Caco-2 (cell line): ENCODE results near the gene GPC5. TPM values are rescaled to one million over a fixed set of nuclear protein-coding genes. Genes with fewer than 3 reads are reported as not detected.
A peak's percentile ranks its signal among the peaks of the same experiment; 100 is the strongest.

Source experiments
- BruUV-seq: library from RNA; stranded (reverse); fragments of 400-500 nt; replicated peaks from 2 replicates; lab custom pipeline; 2021; lab: Mats Ljungman, UMichigan
- CTCF ChIA-PET: fragments of 300-600 bp; sonication (Branson Sonifier 250); formaldehyde crosslinking; loops from one replicate; lab custom pipeline; 2022; ENCODE audit warnings: antibody characterized with exemption; lab: Charles Lee
- POLR2A ChIA-PET: fragments of 300-600 bp; sonication (Branson Sonifier 250); formaldehyde crosslinking; loops from one replicate; lab custom pipeline; 2022; ENCODE audit warnings: antibody characterized with exemption; lab: Charles Lee
- DNase-seq, 2 experiments: peaks; one replicate each; pipeline versions ENCODE4 v3.0.0 to v3.0.0-alpha.2; 2020 to 2022
- H3K27me3 ChIP-seq: replicated peaks from 2 replicates; pipeline ENCODE4 v1.6.0; 2011; ENCODE audit warnings: low read length; ENCODE audit not compliant: control insufficient read depth, insufficient read depth
- H3K36me3 ChIP-seq: 2 replicates; pipeline ENCODE4 v1.5.1; 2011; ENCODE audit warnings: low read length; ENCODE audit not compliant: control insufficient read depth, insufficient read depth
- H3K4me1 ChIP-seq: fragments of 250-450 bp; sonication (Bioruptor Pico); 2 replicates; pipeline ENCODE4 v1.5.1; 2020; ENCODE audit warnings: mild to moderate bottlenecking
- H3K4me3 ChIP-seq: 2 replicates; pipeline ENCODE4 v1.5.1; 2011; ENCODE audit warnings: low read depth, mild to moderate bottlenecking, control low read depth, low read length
- H3K9me3 ChIP-seq: fragments of 250-450 bp; sonication (Bioruptor Pico); 2 replicates; pipeline ENCODE4 v1.5.1; 2020; ENCODE audit warnings: mild to moderate bottlenecking, moderate library complexity
- H3K27ac Mint-ChIP-seq: one replicate; pipeline ENCODE4 v1.8.0; 2022; ENCODE audit warnings: mixed read lengths; ENCODE audit not compliant: unreplicated experiment
- H3K27me3 Mint-ChIP-seq: one replicate; pipeline ENCODE4 v1.8.0; 2022; ENCODE audit warnings: mixed read lengths; ENCODE audit not compliant: insufficient read depth, unreplicated experiment
- H3K36me3 Mint-ChIP-seq: one replicate; pipeline ENCODE4 v1.8.0; 2022; ENCODE audit warnings: mild to moderate bottlenecking, mixed read lengths; ENCODE audit not compliant: insufficient read depth, unreplicated experiment
- H3K4me1 Mint-ChIP-seq: one replicate; pipeline ENCODE4 v1.8.0; 2022; ENCODE audit warnings: low read depth, mixed read lengths; ENCODE audit not compliant: unreplicated experiment
- H3K4me3 Mint-ChIP-seq: one replicate; pipeline ENCODE4 v1.8.0; 2022; ENCODE audit warnings: mild to moderate bottlenecking, moderate library complexity, mixed read lengths; ENCODE audit not compliant: unreplicated experiment
- H3K9me3 Mint-ChIP-seq: one replicate; pipeline ENCODE4 v1.8.0; 2022; ENCODE audit warnings: mixed read lengths; ENCODE audit not compliant: unreplicated experiment
- CTCF ChIP-seq, 2 experiments: fragments of 200-600 bp in 1 of 2; IDR thresholded peaks; 1 replicate in 1 of 2; 2 replicates in 1 of 2; pipeline versions ENCODE4 v1.5.1 to v1.8.0; 2011 to 2022; ENCODE audit warnings: antibody characterized with exemption in 1 of 2, control low read depth in 1 of 2, inconsistent platforms in 1 of 2, low read depth in 1 of 2, low read length in 1 of 2, mild to moderate bottlenecking in 1 of 2, moderate library complexity in 1 of 2; ENCODE audit not compliant: insufficient read depth in 1 of 2, severe bottlenecking in 1 of 2, unreplicated experiment in 1 of 2
- intact Hi-C: fragments of 100-400 bp; cut with micrococcal nuclease; formaldehyde crosslinking; loops from one replicate; pipeline ENCODE4 v1.10.0; 2022; ENCODE audit not compliant: unreplicated experiment
- total RNA-seq: library from RNA; stranded (reverse); gene quantifications from 2 replicates; pipeline ENCODE4 v1.2.3, GENCODE V29; 2022

Gene GPC5
- total RNA-seq, 1 experiment from 2014 or later = 4.1 TPM

DNA sequence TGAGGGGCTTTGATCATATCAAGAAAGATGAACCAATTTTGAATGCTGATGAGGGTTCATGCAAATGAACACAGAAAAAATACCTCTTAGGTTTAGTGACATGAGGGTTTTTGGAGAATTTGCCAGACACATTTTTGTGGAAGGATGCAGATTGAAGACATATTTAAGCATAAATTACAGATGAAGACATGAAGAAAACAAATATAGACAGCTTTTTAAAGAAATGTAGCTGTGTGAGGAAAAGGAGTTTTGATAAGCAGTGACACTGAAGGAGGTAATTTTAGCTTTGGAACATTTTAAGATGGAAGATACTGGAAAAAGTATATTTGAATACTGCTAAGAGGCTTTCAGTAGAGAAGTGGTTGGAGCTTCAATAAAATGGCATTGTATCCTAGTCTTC, 1017.4 kb downstream of the GPC5 start:
- TF ChIP-seq CTCF (IDR thresholded peaks at IDR 0.05; ENCODE audit: insufficient read depth in 1 of 2, low read depth in 1 of 2, low read length in 1 of 2, severe bottlenecking in 1 of 2, unreplicated experiment in 1 of 2) = no peak

DNA sequence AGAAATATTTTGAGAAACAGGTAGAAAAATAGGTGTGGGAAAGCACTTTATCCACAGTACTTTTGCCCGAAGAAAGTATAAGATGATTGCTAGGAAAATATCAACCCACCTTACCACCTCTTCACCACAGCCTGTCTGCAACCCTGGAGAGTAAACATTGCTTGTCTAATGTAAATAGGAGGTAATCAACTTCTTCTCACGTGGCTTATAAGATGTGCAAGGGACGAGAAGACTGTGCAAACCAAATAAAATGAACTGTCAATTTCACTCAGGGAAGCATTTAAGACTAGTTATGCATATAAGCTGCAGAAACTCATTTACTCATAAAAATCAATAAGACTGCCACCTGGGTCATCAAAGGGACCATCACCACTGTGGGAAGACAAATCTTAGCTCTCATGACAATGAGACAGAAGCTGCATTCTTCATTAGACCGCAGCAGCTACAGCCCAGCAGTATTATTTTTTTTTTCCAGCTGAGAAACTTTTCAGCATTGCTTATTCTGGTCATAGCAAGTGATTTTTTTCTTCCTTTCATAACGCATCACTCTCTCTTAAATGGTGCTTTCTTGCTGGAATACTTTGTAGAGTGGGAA, 1020.5 kb downstream of the GPC5 start:
- DNase-seq = no peak
- peaks cover 12% of the 10 kb centered on the region for H3K4me1 ChIP-seq
- no peaks in the 10 kb centered on the region for H3K27me3 Mint-ChIP-seq
- H3K4me3 ChIP-seq = no peak overlapping the region
- peaks cover 22% of the 10 kb centered on the region for H3K9me3 Mint-ChIP-seq
- POLR2A ChIA-PET = no interaction called here
- H3K27ac Mint-ChIP-seq = no peak overlapping the region
- no TSS peak for BruUV-seq
- no peaks in the 10 kb centered on the region for H3K36me3 Mint-ChIP-seq
- H3K4me3 Mint-ChIP-seq = no peak overlapping the region
- H3K9me3 ChIP-seq = no peaks in the 10 kb centered on the region
- no peaks in the 10 kb centered on the region for H3K27me3 ChIP-seq
- H3K4me1 Mint-ChIP-seq = peaks cover 20% of the 10 kb centered on the region
- TF ChIP-seq CTCF (IDR thresholded peaks at IDR 0.05; ENCODE audit: insufficient read depth in 1 of 2, low read depth in 1 of 2, low read length in 1 of 2, severe bottlenecking in 1 of 2, unreplicated experiment in 1 of 2) = no peak
- CTCF ChIA-PET = no interaction called here
- intact Hi-C loops = no loop called here
- no peaks in the 10 kb centered on the region for H3K36me3 ChIP-seq

More for the DNA sequence above, 1017.4 kb downstream of the GPC5 start:
- DNase-seq = no peak
- intact Hi-C loops = no loop called here
- Histone ChIP-seq H3K4me3 (no peak overlapping the region), H3K36me3 (no peaks in the 10 kb centered on the region), H3K9me3 (0 out of 2 replicates have a peak, but pooled peaks cover 5% of the 10 kb centered on the region), H3K4me1 (peaks cover 22% of the 10 kb centered on the region), H3K27me3 (no peaks in the 10 kb centered on the region)
- Mint-ChIP-seq H3K27ac (peak overlapping the region; percentile 83), H3K4me3 (no peak overlapping the region), H3K4me1 (peaks cover 33% of the 10 kb centered on the region), H3K27me3 (no peaks in the 10 kb centered on the region), H3K9me3 (peaks cover 22% of the 10 kb centered on the region), H3K36me3 (no peaks in the 10 kb centered on the region)
- BruUV-seq = no TSS peak
- ChIA-PET POLR2A (no interaction called here), CTCF (no interaction called here)

DNA sequence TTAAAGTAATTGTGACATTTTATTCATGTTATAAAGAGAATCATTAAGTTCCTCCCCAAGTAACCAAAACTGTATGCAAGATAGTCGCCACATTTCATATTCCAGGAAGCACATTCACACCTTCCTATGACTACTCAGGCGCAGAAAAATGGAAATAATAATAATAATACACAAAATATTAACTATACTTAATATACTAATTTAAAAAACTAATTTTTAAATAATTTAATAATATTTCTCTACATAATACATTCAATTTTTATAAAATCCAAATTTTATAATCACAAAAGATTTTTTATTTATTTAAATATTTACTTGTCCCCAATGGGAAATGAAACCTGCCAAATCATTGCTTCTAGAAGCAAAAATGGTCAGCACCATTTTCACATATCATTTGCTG, 1030.8 kb downstream of the GPC5 start:
- Mint-ChIP-seq H3K27ac (no peak overlapping the region), H3K36me3 (no peaks in the 10 kb centered on the region), H3K4me1 (peaks cover 12% of the 10 kb centered on the region), H3K9me3 (peaks cover 15% of the 10 kb centered on the region), H3K27me3 (no peaks in the 10 kb centered on the region), H3K4me3 (no peak overlapping the region)
- POLR2A ChIA-PET = no interaction called here
- Histone ChIP-seq H3K36me3 (no peaks in the 10 kb centered on the region), H3K9me3 (no peaks in the 10 kb centered on the region), H3K4me1 (no peaks in the 10 kb centered on the region), H3K4me3 (no peak overlapping the region), H3K27me3 (no peaks in the 10 kb centered on the region)
- no peak for DNase-seq
- intact Hi-C loops = no loop called here
- no TSS peak for BruUV-seq
- no peak for TF ChIP-seq CTCF (IDR thresholded peaks at IDR 0.05; ENCODE audit: insufficient read depth in 1 of 2, low read depth in 1 of 2, low read length in 1 of 2, severe bottlenecking in 1 of 2, unreplicated experiment in 1 of 2)
- CTCF ChIA-PET = no interaction called here
